ENCODE results near the gene ARHGEF4. TPM values are rescaled to one million over a fixed set of nuclear protein-coding genes. Genes with fewer than 3 reads are reported as not detected.
"Not testable (repeated sequence)": the region's sequence is repeated elsewhere in the genome, so short reads cannot be mapped to it uniquely, and the experiment has no call there.

Gene ARHGEF4
- total RNA-seq, 2 experiments from 2014 or later = 4.2 to 4.3 TPM

- Mint-ChIP-seq H3K27me3 (no peaks in the 10 kb centered on the region), H3K4me1 (ENCODE audit: low read depth) (peaks cover 52% of the 10 kb centered on the region), H3K36me3 (ENCODE audit: low read depth) (peaks cover 52% of the 10 kb centered on the region), H3K27ac (no peak overlapping the region), H3K4me3 (no peak overlapping the region), H3K9me3 (no peaks in the 10 kb centered on the region)
- DNase-seq = no peak
- ChIA-PET CTCF (no interaction called here), POLR2A (interaction anchor here (0.7 kb wide), 1 partner anchor 19 kb away, joined by 3 read pairs; no protein-coding TSS in a partner anchor)
- TF ChIP-seq CTCF (IDR thresholded peaks at IDR 0.05) = no peak
- intact Hi-C loops (cut with micrococcal nuclease) = no loop called here
- ATAC-seq = no peak
Observed at GRCh38 chr2:131076707-131077106, 240.0 kb downstream of the ARHGEF4 start.

- ATAC-seq (no peak), DNase-seq (no peak)
- no peak for TF ChIP-seq CTCF (IDR thresholded peaks at IDR 0.05)
- peaks cover 53% of the 10 kb centered on the region for H3K36me3 Mint-ChIP-seq (ENCODE audit: low read depth)
- POLR2A ChIA-PET = interaction anchor here (0.7 kb wide), 1 partner anchor 19 kb away, joined by 3 read pairs; no protein-coding TSS in a partner anchor
- CTCF ChIA-PET = no interaction called here
- H3K9me3 Mint-ChIP-seq = no peaks in the 10 kb centered on the region
- no peak overlapping the region for H3K4me3 Mint-ChIP-seq
- intact Hi-C loops (cut with micrococcal nuclease) = no loop called here
- peak overlapping the region; percentile 5 for H3K27ac Mint-ChIP-seq
- H3K4me1 Mint-ChIP-seq (ENCODE audit: low read depth) = peaks cover 52% of the 10 kb centered on the region
- H3K27me3 Mint-ChIP-seq = no peaks in the 10 kb centered on the region
Observed at GRCh38 chr2:131077182-131077846, 240.6 kb downstream of the ARHGEF4 start.

GRCh38 chr2:131077966-131078365 lies 241.3 kb downstream of the ARHGEF4 start:
- Mint-ChIP-seq H3K4me1 (ENCODE audit: low read depth) (peaks cover 53% of the 10 kb centered on the region), H3K27ac (peak overlapping the region; percentile 9), H3K9me3 (no peaks in the 10 kb centered on the region), H3K27me3 (no peaks in the 10 kb centered on the region), H3K36me3 (ENCODE audit: low read depth) (peaks cover 55% of the 10 kb centered on the region), H3K4me3 (no peak overlapping the region)
- ATAC-seq (no peak), DNase-seq (no peak)
- no peak for TF ChIP-seq CTCF (IDR thresholded peaks at IDR 0.05)
- intact Hi-C loops (cut with micrococcal nuclease) = no loop called here
- ChIA-PET POLR2A (no interaction called here), CTCF (no interaction called here)

- ATAC-seq; H3K27me3 Mint-ChIP-seq; DNase-seq; H3K4me3 Mint-ChIP-seq; CTCF ChIA-PET; H3K9me3 Mint-ChIP-seq; intact Hi-C loops (cut with micrococcal nuclease): not testable (repeated sequence)
- H3K27ac Mint-ChIP-seq = peak overlapping the region; percentile 63
- POLR2A ChIA-PET = interaction anchor here (0.8 kb wide), 1 partner anchor 412 kb away, joined by 3 read pairs; the partner anchor contains the start of gene MZT2A
- peaks cover 46% of the 10 kb centered on the region for H3K4me1 Mint-ChIP-seq (ENCODE audit: low read depth)
- H3K36me3 Mint-ChIP-seq (ENCODE audit: low read depth) = peaks cover 57% of the 10 kb centered on the region
Observed at GRCh38 chr2:131079931-131080330, 243.2 kb downstream of the ARHGEF4 start.

GRCh38 chr2:131081190-131081589 lies 244.5 kb downstream of the ARHGEF4 start:
- no peak for ATAC-seq
- no peak for TF ChIP-seq CTCF (IDR thresholded peaks at IDR 0.05)
- Mint-ChIP-seq H3K27me3 (no peaks in the 10 kb centered on the region), H3K36me3 (ENCODE audit: low read depth) (peaks cover 60% of the 10 kb centered on the region), H3K27ac (no peak overlapping the region), H3K9me3 (no peaks in the 10 kb centered on the region), H3K4me1 (ENCODE audit: low read depth) (peaks cover 52% of the 10 kb centered on the region), H3K4me3 (no peak overlapping the region)
- ChIA-PET CTCF (no interaction called here), POLR2A (interaction anchor here (0.7 kb wide), 1 partner anchor 9 kb away, joined by 3 read pairs; no protein-coding TSS in a partner anchor)
- DNase-seq = no peak
- intact Hi-C loops (cut with micrococcal nuclease) = no loop called here

Data from activated CD8-positive, alpha-beta T cell treated with anti-CD3 and anti-CD28 coated beads for 36 hours (primary cell).